DOHH2 (cell line): ENCODE results near the gene PSMD14.

Experiments
- H3F3A ChIP-seq: fragments of 200-600 bp; sonication (generic), shearing (Covaris generic); 2 replicates; pipeline ENCODE4 v1.6.0; 2016; ENCODE audit warnings: antibody characterized with exemption, mild to moderate bottlenecking; ENCODE audit not compliant: control insufficient read depth, insufficient read depth
- H3K27ac ChIP-seq: fragments of 200-600 bp; sonication (generic); 2 replicates; pipeline ENCODE4 v1.5.1; 2014; ENCODE audit warnings: low read depth, mild to moderate bottlenecking, low read length, moderate library complexity
- H3K27me3 ChIP-seq: fragments of 200-600 bp; sonication (generic); 2 replicates; pipeline ENCODE4 v1.6.1; 2014; ENCODE audit warnings: mild to moderate bottlenecking, low read length, mixed read lengths; ENCODE audit not compliant: control insufficient read depth
- H3K36me3 ChIP-seq: fragments of 200-600 bp; sonication (generic); 2 replicates; pipeline ENCODE4 v1.6.1; 2014; ENCODE audit warnings: mild to moderate bottlenecking, low read length, moderate library complexity, mixed read lengths; ENCODE audit not compliant: control insufficient read depth
- H3K4me1 ChIP-seq: fragments of 200-600 bp; sonication (generic); 2 replicates; pipeline ENCODE4 v1.6.1; 2014; ENCODE audit warnings: mild to moderate bottlenecking, low read length, mixed read lengths; ENCODE audit not compliant: control insufficient read depth
- H3K4me2 ChIP-seq: fragments of 200-600 bp; sonication (generic); 2 replicates; pipeline ENCODE4 v1.6.0; 2014; ENCODE audit warnings: mild to moderate bottlenecking, low read length, moderate library complexity
- H3K4me3 ChIP-seq: fragments of 200-600 bp; sonication (generic); 2 replicates; pipeline ENCODE4 v1.5.1; 2014; ENCODE audit warnings: mild to moderate bottlenecking, low read length, mixed read lengths
- H3K79me2 ChIP-seq: fragments of 200-600 bp; sonication (generic); 2 replicates; pipeline ENCODE4 v1.6.1; 2014; ENCODE audit warnings: mild to moderate bottlenecking, low read length, mixed read lengths; ENCODE audit not compliant: control insufficient read depth
- H3K9me2 ChIP-seq: fragments of 200-600 bp; sonication (generic); replicated peaks from 2 replicates; pipeline ENCODE4 v1.6.1; 2014; ENCODE audit warnings: mild to moderate bottlenecking, low read length, mixed read lengths; ENCODE audit not compliant: control insufficient read depth
- H3K9me3 ChIP-seq: fragments of 200-600 bp; sonication (generic); 2 replicates; pipeline ENCODE4 v1.6.1; 2014; ENCODE audit warnings: antibody characterized with exemption, low read length, mixed read lengths; ENCODE audit not compliant: control insufficient read depth, insufficient read depth
- H4K20me1 ChIP-seq: fragments of 200-600 bp; sonication (generic); 2 replicates; pipeline ENCODE4 v1.6.0; 2014; ENCODE audit warnings: low read depth, mild to moderate bottlenecking, antibody characterized with exemption, low read length, moderate library complexity; ENCODE audit not compliant: control insufficient read depth, insufficient read depth
- CTCF ChIP-seq: fragments of 200-600 bp; sonication (generic); IDR thresholded peaks from one replicate; pipeline ENCODE4 v1.5.1; 2014; ENCODE audit warnings: antibody characterized with exemption, mild to moderate bottlenecking, low read depth, low read length; ENCODE audit not compliant: poor library complexity, severe bottlenecking
- EZH2phosphoT487 ChIP-seq: fragments of 200-600 bp; sonication (generic); IDR thresholded peaks from 2 replicates; pipeline ENCODE4 v1.6.1; 2017; ENCODE audit warnings: borderline replicate concordance, mild to moderate bottlenecking, antibody characterized with exemption, low read length, moderate library complexity, mixed read lengths

PSMD14 gene

GRCh38 chr2:161422816-161423403 is 114.7 kb downstream of the PSMD14 start:
- H3K9me3 ChIP-seq = peaks cover 7% of the 10 kb centered on the region; the same call in 1 of the 2 replicates
- no peak overlapping the region for H3K4me2 ChIP-seq
- no peaks in the 10 kb centered on the region for H3K9me2 ChIP-seq
- TF ChIP-seq EZH2phosphoT487 (no peak), CTCF (no peak)
- H3K27me3 ChIP-seq = peaks cover 24% of the 10 kb centered on the region
- no peak overlapping the region for H3K4me3 ChIP-seq
- H3K4me1 ChIP-seq = peaks cover 7% of the 10 kb centered on the region
- H3K36me3 ChIP-seq = no peaks in the 10 kb centered on the region
- H3K79me2 ChIP-seq = no peaks in the 10 kb centered on the region
- H3F3A ChIP-seq = no peaks in the 10 kb centered on the region
- H4K20me1 ChIP-seq = no peaks in the 10 kb centered on the region
- no peak overlapping the region for H3K27ac ChIP-seq

GRCh38 chr2:161423421-161424393 is 115.5 kb downstream of the PSMD14 start:
- H4K20me1 ChIP-seq = no peaks in the 10 kb centered on the region
- peaks cover 16% of the 10 kb centered on the region for H3K27me3 ChIP-seq
- 0 out of 2 replicates have a peak, but pooled peaks cover under 1% of the 10 kb centered on the region for H3K4me1 ChIP-seq
- no peak overlapping the region for H3K4me3 ChIP-seq
- no peaks in the 10 kb centered on the region for H3K9me2 ChIP-seq
- no peak overlapping the region for H3K27ac ChIP-seq
- no peaks in the 10 kb centered on the region for H3F3A ChIP-seq
- TF ChIP-seq EZH2phosphoT487 (no peak), CTCF (no peak)
- H3K4me2 ChIP-seq = no peak overlapping the region
- H3K36me3 ChIP-seq = no peaks in the 10 kb centered on the region
- peaks cover 7% of the 10 kb centered on the region; the same call in 1 of the 2 replicates for H3K9me3 ChIP-seq
- H3K79me2 ChIP-seq = no peaks in the 10 kb centered on the region

GRCh38 chr2:161424394-161424769 is 116.2 kb downstream of the PSMD14 start:
- no peaks in the 10 kb centered on the region for H3F3A ChIP-seq
- H3K36me3 ChIP-seq = no peaks in the 10 kb centered on the region
- peaks cover 9% of the 10 kb centered on the region for H3K27me3 ChIP-seq

More at GRCh38 chr2:161424394-161424769, 116.2 kb downstream of the PSMD14 start:
- Histone ChIP-seq H4K20me1 (no peaks in the 10 kb centered on the region), H3K4me1 (no peaks in the 10 kb centered on the region), H3K79me2 (no peaks in the 10 kb centered on the region), H3K27ac (no peak overlapping the region), H3K4me2 (no peak overlapping the region), H3K9me2 (no peaks in the 10 kb centered on the region), H3K9me3 (peaks cover 7% of the 10 kb centered on the region; the same call in 1 of the 2 replicates), H3K4me3 (no peak overlapping the region)
- TF ChIP-seq CTCF (no peak), EZH2phosphoT487 (no peak)
